Glutamatergic neuron (in vitro differentiated cells): ENCODE results near the gene SEMA3D. TPM values are rescaled to one million over a fixed set of nuclear protein-coding genes. Genes with fewer than 3 reads are reported as not detected.

ENCODE experiments used
- DNase-seq: peaks from one replicate; pipeline ENCODE4 v3.0.0; 2022
- H3K27ac Mint-ChIP-seq: one replicate; pipeline ENCODE4 v1.8.0; 2020; ENCODE audit warnings: mild to moderate bottlenecking, mixed read lengths, inconsistent platforms; ENCODE audit not compliant: unreplicated experiment
- H3K27me3 Mint-ChIP-seq: one replicate; pipeline ENCODE4 v1.8.0; 2020; ENCODE audit warnings: mild to moderate bottlenecking, moderate library complexity, mixed read lengths, inconsistent platforms; ENCODE audit not compliant: unreplicated experiment
- H3K36me3 Mint-ChIP-seq: one replicate; pipeline ENCODE4 v1.8.0; 2020; ENCODE audit warnings: mild to moderate bottlenecking, mixed read lengths, inconsistent platforms; ENCODE audit not compliant: unreplicated experiment
- H3K4me1 Mint-ChIP-seq: one replicate; pipeline ENCODE4 v1.8.0; 2020; ENCODE audit warnings: mild to moderate bottlenecking, low read depth, mixed read lengths, inconsistent platforms; ENCODE audit not compliant: unreplicated experiment
- H3K4me3 Mint-ChIP-seq: one replicate; pipeline ENCODE4 v1.8.0; 2020; ENCODE audit warnings: mild to moderate bottlenecking, mixed read lengths, inconsistent platforms; ENCODE audit not compliant: unreplicated experiment
- H3K9me3 Mint-ChIP-seq: one replicate; pipeline ENCODE4 v1.8.0; 2020; ENCODE audit warnings: mild to moderate bottlenecking, moderate library complexity, mixed read lengths, inconsistent platforms; ENCODE audit not compliant: unreplicated experiment
- CTCF ChIP-seq: fragments of 200-600 bp; sonication (generic); IDR thresholded peaks from one replicate; pipeline ENCODE4 v1.5.0; 2021; ENCODE audit not compliant: partially characterized antibody, unreplicated experiment
- total RNA-seq: library from RNA; stranded (reverse); fragmentation: NEBNext Ultra II Directional; extraction: Animal tissue kit (Norgen Biotek cat#: 25700); gene quantifications from one replicate; pipeline ENCODE4 v1.2.1, GENCODE V29; 2021; ENCODE audit not compliant: unreplicated experiment

The SEMA3D gene
- total RNA-seq, 1 donor from 2014 or later = 13.6 TPM

DNA sequence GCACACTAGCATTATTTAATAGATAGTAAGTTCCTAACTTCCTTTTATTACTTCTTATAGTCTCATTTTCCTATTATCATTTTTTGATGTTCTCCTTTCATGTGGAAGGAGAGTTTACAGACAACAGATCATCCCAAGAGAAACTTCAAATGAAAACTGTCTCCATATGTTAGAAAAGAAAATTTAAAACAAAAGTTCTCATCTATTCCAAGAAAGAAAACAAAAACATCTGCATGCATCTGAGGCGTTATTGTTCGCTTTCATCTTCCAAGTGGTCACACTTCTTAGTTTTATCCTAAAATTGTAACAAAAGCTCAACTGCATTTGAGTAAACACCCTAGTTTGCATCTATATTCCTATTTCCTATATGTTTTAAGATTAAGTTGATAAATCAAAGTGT lies 126.2 kb downstream of the SEMA3D start:
- no peak overlapping the region for H3K27ac Mint-ChIP-seq
- no peak overlapping the region for H3K4me3 Mint-ChIP-seq
- no peaks in the 10 kb centered on the region for H3K36me3 Mint-ChIP-seq
- no peak for TF ChIP-seq CTCF
- H3K27me3 Mint-ChIP-seq = no peaks in the 10 kb centered on the region
- no peaks in the 10 kb centered on the region for H3K9me3 Mint-ChIP-seq
- DNase-seq = no peak
- no peaks in the 10 kb centered on the region for H3K4me1 Mint-ChIP-seq

DNA sequence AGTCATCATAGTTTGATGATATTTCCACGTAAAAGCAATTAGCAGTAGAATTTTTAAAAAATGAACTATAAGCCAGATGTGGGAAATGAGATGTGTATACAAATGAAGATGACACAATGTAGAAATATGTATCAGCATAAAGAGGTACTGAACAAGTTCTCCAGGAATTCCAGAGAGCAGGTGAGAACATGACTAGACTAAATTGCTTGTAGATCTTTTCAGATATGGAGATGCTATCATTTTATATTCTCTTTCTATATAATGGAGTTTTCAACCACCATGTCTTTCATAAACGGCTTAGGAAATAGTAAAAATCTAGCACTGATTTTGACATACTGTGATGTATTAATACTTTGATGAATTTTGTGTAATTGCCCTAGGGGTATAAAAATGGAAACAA lies 130.9 kb downstream of the SEMA3D start:
- no peaks in the 10 kb centered on the region for H3K9me3 Mint-ChIP-seq
- H3K36me3 Mint-ChIP-seq = no peaks in the 10 kb centered on the region
- DNase-seq = no peak
- H3K4me1 Mint-ChIP-seq = peaks cover 3% of the 10 kb centered on the region
- H3K4me3 Mint-ChIP-seq = no peak overlapping the region
- no peak overlapping the region for H3K27ac Mint-ChIP-seq
- no peaks in the 10 kb centered on the region for H3K27me3 Mint-ChIP-seq
- TF ChIP-seq CTCF = no peak

- no peak for DNase-seq
- H3K9me3 Mint-ChIP-seq = no peaks in the 10 kb centered on the region
- no peaks in the 10 kb centered on the region for H3K27me3 Mint-ChIP-seq
- H3K4me1 Mint-ChIP-seq = peaks cover 3% of the 10 kb centered on the region
- no peak overlapping the region for H3K4me3 Mint-ChIP-seq
- TF ChIP-seq CTCF = no peak
- no peaks in the 10 kb centered on the region for H3K36me3 Mint-ChIP-seq
- no peak overlapping the region for H3K27ac Mint-ChIP-seq
Observed at GRCh38 chr7:85055196-85055595, 131.7 kb downstream of the SEMA3D start.

DNA sequence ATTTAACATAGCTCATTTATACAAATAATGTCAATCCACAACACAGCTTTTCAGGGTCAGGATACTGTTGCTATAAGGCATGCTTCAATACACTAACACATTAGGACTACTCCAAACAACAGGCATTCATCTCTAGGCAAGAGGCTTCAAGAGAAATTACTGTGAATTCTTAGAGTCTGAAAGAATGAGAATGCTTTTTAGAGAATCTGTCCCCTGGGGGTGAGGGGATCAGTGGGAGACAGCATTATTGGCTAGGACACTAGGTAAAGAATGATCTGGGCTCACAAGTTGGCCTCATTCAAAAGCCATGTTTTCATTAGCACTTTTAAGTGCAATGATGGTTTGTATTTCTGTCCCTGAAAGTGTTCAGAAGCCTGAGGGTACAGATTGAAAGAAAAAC lies 132.6 kb downstream of the SEMA3D start:
- Mint-ChIP-seq H3K27ac (no peak overlapping the region), H3K4me1 (peaks cover 3% of the 10 kb centered on the region)

GRCh38 chr7:85052894-85053293 lies 134.0 kb downstream of the SEMA3D start:
- Mint-ChIP-seq H3K9me3 (no peaks in the 10 kb centered on the region), H3K4me1 (peaks cover 3% of the 10 kb centered on the region), H3K27ac (no peak overlapping the region), H3K27me3 (no peaks in the 10 kb centered on the region), H3K4me3 (no peak overlapping the region), H3K36me3 (no peaks in the 10 kb centered on the region)
- DNase-seq = no peak
- TF ChIP-seq CTCF = no peak

More for the DNA sequence above, 132.6 kb downstream of the SEMA3D start:
- H3K36me3 Mint-ChIP-seq = no peaks in the 10 kb centered on the region
- H3K27me3 Mint-ChIP-seq = no peaks in the 10 kb centered on the region
- no peak overlapping the region for H3K4me3 Mint-ChIP-seq
- no peak for DNase-seq
- no peaks in the 10 kb centered on the region for H3K9me3 Mint-ChIP-seq
- TF ChIP-seq CTCF = no peak
